GM21528 (cell line): ENCODE results near the gene LIPG.
"Not testable (repeated sequence)": the region's sequence is repeated elsewhere in the genome, so short reads cannot be mapped to it uniquely, and the experiment has no call there.

Experiments
- ATAC-seq: cut with Tn5 transposase; IDR thresholded peaks from one replicate; pipeline ENCODE4 v1.9.1; 2021; ENCODE audit warnings: mild to moderate bottlenecking, moderate library complexity; ENCODE audit not compliant: unreplicated experiment, low FRiP score

LIPG gene

GRCh38 chr18:49546278-49546677 is 15.6 kb upstream of the LIPG start:
- ATAC-seq: no peak

- no peak for ATAC-seq
Observed at GRCh38 chr18:49546719-49547273, 15.1 kb upstream of the LIPG start.

GRCh38 chr18:49547701-49548100 is 14.2 kb upstream of the LIPG start:
- ATAC-seq: no peak

- no peak for ATAC-seq
Observed at GRCh38 chr18:49548229-49548636, 13.6 kb upstream of the LIPG start.

GRCh38 chr18:49550621-49551339 is 11.1 kb upstream of the LIPG start:
- no peak for ATAC-seq

GRCh38 chr18:49553003-49553402 is 8.9 kb upstream of the LIPG start:
- no peak for ATAC-seq

- no peak for ATAC-seq
Observed at GRCh38 chr18:49555641-49556040, 6.2 kb upstream of the LIPG start.

GRCh38 chr18:49558356-49558755 is 3.5 kb upstream of the LIPG start:
- ATAC-seq: no peak

GRCh38 chr18:49559326-49559931 is 2.4 kb upstream of the LIPG start:
- not testable (repeated sequence) for ATAC-seq

- ATAC-seq: no peak
Observed at GRCh38 chr18:49560277-49560623, 1.6 kb upstream of the LIPG start.

- ATAC-seq: no peak
Observed at GRCh38 chr18:49560624-49561288, 1.1 kb upstream of the LIPG start.

- ATAC-seq: no peak
Observed at GRCh38 chr18:49562481-49563129, 748 bp downstream of the LIPG start.

- no peak for ATAC-seq
Observed at GRCh38 chr18:49563130-49563540, 1.3 kb downstream of the LIPG start.

- ATAC-seq: no peak
Observed at GRCh38 chr18:49563701-49564517, 2.1 kb downstream of the LIPG start.

- no peak for ATAC-seq
Observed at GRCh38 chr18:49564518-49564834, 2.6 kb downstream of the LIPG start.

GRCh38 chr18:49565101-49565500 is 3.2 kb downstream of the LIPG start:
- ATAC-seq: no peak

- no peak for ATAC-seq
Observed at GRCh38 chr18:49565612-49566011, 3.8 kb downstream of the LIPG start.

- ATAC-seq: no peak
Observed at GRCh38 chr18:49566217-49566770, 4.4 kb downstream of the LIPG start.

GRCh38 chr18:49566985-49567384 is 5.1 kb downstream of the LIPG start:
- ATAC-seq: no peak

GRCh38 chr18:49569724-49570123 is 7.9 kb downstream of the LIPG start:
- ATAC-seq: no peak
